PC-3 (cell line): ENCODE results near the gene WASHC2A.
"Not testable (repeated sequence)": the region's sequence is repeated elsewhere in the genome, so short reads cannot be mapped to it uniquely, and the experiment has no call there.

Source experiments
- EZH2 ChIP-seq: fragments of 300-600 bp; sonication (generic); IDR thresholded peaks from one replicate; pipeline ENCODE4 v1.6.1; 2017; ENCODE audit warnings: antibody characterized with exemption, mild to moderate bottlenecking, low read length; ENCODE audit not compliant: unreplicated experiment
- EZH2phosphoT487 ChIP-seq: fragments of 300-600 bp; sonication (generic); IDR thresholded peaks from 2 replicates; pipeline ENCODE4 v1.6.1; 2018; ENCODE audit warnings: mild to moderate bottlenecking, antibody characterized with exemption, low read length, borderline replicate concordance
- TF ChIP-seq, protein P1 (sequence below): fragments of 300-600 bp; sonication (generic); conservative IDR thresholded peaks from 2 replicates; pipeline ENCODE4 v1.5.1; 2017; ENCODE audit warnings: antibody characterized with exemption, low read depth, mild to moderate bottlenecking, low read length

DNA sequence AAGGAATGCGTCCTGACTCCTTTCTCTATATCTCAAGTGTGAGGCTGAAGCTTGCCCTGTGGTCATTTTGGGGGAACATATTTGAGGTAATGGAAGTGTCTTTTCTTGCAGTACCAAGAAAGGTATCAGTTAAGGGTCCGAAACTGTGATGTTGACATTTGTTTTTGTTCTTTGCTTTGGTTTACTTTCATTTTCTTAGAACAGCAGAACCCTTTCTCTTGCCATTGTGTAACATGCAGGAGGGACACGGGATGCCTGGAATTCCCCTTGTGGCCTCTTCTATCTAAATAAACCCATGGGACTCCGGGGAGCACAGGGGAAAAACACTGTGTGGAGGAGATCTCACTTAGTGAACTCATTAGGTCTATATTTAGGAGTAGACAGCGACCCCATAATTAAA, 34.5 kb downstream of the WASHC2A start:
- TF ChIP-seq, protein P1, sequence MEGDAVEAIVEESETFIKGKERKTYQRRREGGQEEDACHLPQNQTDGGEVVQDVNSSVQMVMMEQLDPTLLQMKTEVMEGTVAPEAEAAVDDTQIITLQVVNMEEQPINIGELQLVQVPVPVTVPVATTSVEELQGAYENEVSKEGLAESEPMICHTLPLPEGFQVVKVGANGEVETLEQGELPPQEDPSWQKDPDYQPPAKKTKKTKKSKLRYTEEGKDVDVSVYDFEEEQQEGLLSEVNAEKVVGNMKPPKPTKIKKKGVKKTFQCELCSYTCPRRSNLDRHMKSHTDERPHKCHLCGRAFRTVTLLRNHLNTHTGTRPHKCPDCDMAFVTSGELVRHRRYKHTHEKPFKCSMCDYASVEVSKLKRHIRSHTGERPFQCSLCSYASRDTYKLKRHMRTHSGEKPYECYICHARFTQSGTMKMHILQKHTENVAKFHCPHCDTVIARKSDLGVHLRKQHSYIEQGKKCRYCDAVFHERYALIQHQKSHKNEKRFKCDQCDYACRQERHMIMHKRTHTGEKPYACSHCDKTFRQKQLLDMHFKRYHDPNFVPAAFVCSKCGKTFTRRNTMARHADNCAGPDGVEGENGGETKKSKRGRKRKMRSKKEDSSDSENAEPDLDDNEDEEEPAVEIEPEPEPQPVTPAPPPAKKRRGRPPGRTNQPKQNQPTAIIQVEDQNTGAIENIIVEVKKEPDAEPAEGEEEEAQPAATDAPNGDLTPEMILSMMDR: not testable (repeated sequence)
- TF ChIP-seq EZH2phosphoT487, EZH2: not testable (repeated sequence)
